HAP-1 (cell line): ENCODE results near the gene SEC24D.
A peak's percentile ranks its signal among the peaks of the same experiment; 100 is the strongest.

Experiments
- DNase-seq, 2 experiments: peaks; one replicate each; pipeline ENCODE4 v3.0.0-alpha.2; 2016 to 2020; ENCODE audit warnings: low spot score in 2 of 2
- H3K27me3 ChIP-seq: fragments of 250-450 bp; sonication (Bioruptor Pico); 2 replicates; pipeline ENCODE4 v1.5.1; 2020; ENCODE audit warnings: low read depth, mild to moderate bottlenecking, moderate library complexity
- H3K36me3 ChIP-seq: fragments of 250-450 bp; sonication (Bioruptor Pico); replicated peaks from 2 replicates; pipeline ENCODE4 v1.5.1; 2020; ENCODE audit warnings: mild to moderate bottlenecking
- H3K4me1 ChIP-seq: fragments of 250-450 bp; sonication (Bioruptor Pico); 2 replicates; pipeline ENCODE4 v1.5.1; 2020; ENCODE audit warnings: mild to moderate bottlenecking
- H3K4me3 ChIP-seq: fragments of 250-450 bp; sonication (Bioruptor Pico); 2 replicates; pipeline ENCODE4 v1.5.1; 2020; ENCODE audit warnings: mild to moderate bottlenecking, moderate library complexity
- H3K9me3 ChIP-seq: fragments of 250-450 bp; sonication (Bioruptor Pico); 2 replicates; pipeline ENCODE4 v1.5.1; 2020; ENCODE audit warnings: mild to moderate bottlenecking, moderate library complexity
- in situ Hi-C: fragments of 300-500 bp; cut with MboI; formaldehyde crosslinking; loops from 3 replicates; pipeline ENCODE4 v1.14.3; 2020; ENCODE audit warnings: low sequenced_read_pairs, inconsistent platforms, mixed read lengths

Gene SEC24D

DNA sequence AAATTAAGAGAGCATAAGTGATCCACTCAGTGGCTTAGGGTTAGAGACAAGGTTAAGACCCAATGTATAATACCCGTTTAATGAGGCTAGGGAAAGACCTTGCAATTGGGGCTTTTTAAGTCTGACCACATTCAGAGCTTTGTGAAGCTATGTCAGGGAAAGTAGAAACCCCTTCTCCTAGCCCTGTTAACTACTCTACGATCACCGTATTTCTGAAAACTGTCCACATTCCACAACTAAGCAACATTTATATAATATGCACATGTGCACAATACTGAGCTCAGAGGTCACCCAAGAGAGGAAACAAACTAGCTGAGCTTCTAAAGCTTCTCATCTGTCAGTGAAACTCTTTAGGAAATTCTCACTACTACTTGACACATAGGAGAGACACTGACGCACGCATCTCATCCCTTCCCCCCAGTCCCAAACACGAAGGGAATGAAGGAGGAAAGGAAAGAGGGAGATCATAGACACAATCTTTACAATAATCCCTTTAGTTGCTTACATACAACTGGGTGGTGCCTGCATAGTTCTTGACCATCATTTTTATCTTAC lies 94.5 kb downstream of the SEC24D start:
- Histone ChIP-seq H3K4me1 (peaks cover 16% of the 10 kb centered on the region), H3K27me3 (no peaks in the 10 kb centered on the region), H3K36me3 (peaks cover 22% of the 10 kb centered on the region), H3K9me3 (no peaks in the 10 kb centered on the region), H3K4me3 (no peak overlapping the region)
- in situ Hi-C loops = no loop called here
- no peak for DNase-seq

GRCh38 chr4:118740869-118741268 lies 95.1 kb downstream of the SEC24D start:
- H3K4me3 ChIP-seq = no peak overlapping the region
- H3K27me3 ChIP-seq = no peaks in the 10 kb centered on the region
- in situ Hi-C loops = no loop called here
- H3K4me1 ChIP-seq = peaks cover 16% of the 10 kb centered on the region
- peaks cover 22% of the 10 kb centered on the region for H3K36me3 ChIP-seq
- DNase-seq = no peak
- no peaks in the 10 kb centered on the region for H3K9me3 ChIP-seq

- Histone ChIP-seq H3K36me3 (peaks cover 22% of the 10 kb centered on the region), H3K9me3 (no peaks in the 10 kb centered on the region)
- peak; percentile 28 to 91 for DNase-seq
These were observed 96.8 kb downstream of the SEC24D start for GRCh38 chr4:118739022-118739713.

DNA sequence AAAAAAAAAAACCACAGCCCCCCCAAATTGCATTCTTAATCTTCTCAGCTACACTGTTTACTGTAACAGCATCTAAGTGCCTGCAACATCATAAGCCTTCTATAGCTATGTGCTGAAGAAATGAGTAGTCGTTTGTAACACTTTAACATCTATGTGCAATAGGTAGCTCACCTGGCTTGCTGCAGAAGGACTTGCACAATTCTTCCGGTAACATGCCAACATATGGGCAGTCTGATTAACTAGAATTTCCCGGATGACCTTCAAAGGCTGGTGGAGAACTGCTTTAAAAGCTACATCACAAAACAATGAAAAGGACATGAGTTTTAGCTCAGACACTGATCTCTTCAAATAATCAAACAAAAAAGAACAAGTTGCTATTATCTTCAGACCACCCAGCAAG lies 97.8 kb downstream of the SEC24D start:
- Histone ChIP-seq H3K9me3 (no peaks in the 10 kb centered on the region), H3K27me3 (no peaks in the 10 kb centered on the region), H3K4me3 (no peak overlapping the region), H3K36me3 (peaks cover 22% of the 10 kb centered on the region), H3K4me1 (peaks cover 16% of the 10 kb centered on the region)
- in situ Hi-C loops = no loop called here
- no peak for DNase-seq

More at GRCh38 chr4:118739022-118739713, 96.8 kb downstream of the SEC24D start:
- in situ Hi-C loops = no loop called here
- Histone ChIP-seq H3K4me3 (no peak overlapping the region), H3K4me1 (peaks cover 16% of the 10 kb centered on the region), H3K27me3 (no peaks in the 10 kb centered on the region)

- Histone ChIP-seq H3K27me3 (no peaks in the 10 kb centered on the region), H3K36me3 (peaks cover 22% of the 10 kb centered on the region), H3K9me3 (no peaks in the 10 kb centered on the region), H3K4me1 (peaks cover 16% of the 10 kb centered on the region), H3K4me3 (no peak overlapping the region)
- in situ Hi-C loops = no loop called here
- DNase-seq = no peak
These were observed 99.0 kb downstream of the SEC24D start for GRCh38 chr4:118736900-118737299.

GRCh38 chr4:118734491-118735205 lies 101.3 kb downstream of the SEC24D start:
- Histone ChIP-seq H3K4me3 (no peak overlapping the region), H3K27me3 (no peaks in the 10 kb centered on the region), H3K4me1 (peaks cover 13% of the 10 kb centered on the region), H3K36me3 (peaks cover 15% of the 10 kb centered on the region), H3K9me3 (no peaks in the 10 kb centered on the region)
- DNase-seq = no peak
- in situ Hi-C loops = no loop called here

DNA sequence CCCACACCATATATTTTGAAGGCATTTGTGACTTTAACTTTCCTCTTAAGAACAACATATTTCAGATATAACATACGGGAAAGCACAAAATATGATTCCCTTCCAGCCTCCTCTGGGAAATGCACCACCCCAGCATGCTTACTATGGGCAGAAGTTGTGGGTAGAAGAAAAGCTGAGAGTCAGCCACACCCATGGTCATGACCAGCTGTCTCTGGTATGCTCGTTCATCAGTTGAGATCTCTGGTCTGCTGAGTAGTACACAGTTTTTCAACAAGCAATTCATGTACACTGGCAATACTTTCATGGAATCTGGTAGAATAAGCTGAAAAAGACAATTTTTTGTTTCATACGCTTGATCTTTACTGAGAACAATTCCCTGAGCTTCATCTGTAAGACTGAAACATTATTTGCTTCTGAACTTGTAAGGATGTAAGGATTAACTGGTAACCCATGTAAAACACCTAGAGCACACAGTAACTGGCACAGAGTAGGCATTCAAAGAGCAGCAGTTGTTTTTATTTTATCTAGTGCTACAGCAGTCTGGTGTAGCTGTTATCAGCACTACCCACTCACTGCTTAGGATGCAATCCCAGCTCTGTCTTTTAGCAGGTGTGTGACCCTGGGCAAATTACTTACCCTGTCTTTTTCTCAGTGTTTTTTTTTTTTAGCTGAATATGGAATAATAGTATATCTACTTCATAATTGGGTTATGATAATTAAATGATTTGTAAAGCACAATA lies 103.2 kb downstream of the SEC24D start:
- Histone ChIP-seq H3K4me3 (no peak overlapping the region), H3K27me3 (no peaks in the 10 kb centered on the region), H3K9me3 (no peaks in the 10 kb centered on the region), H3K4me1 (no peaks in the 10 kb centered on the region), H3K36me3 (peaks cover 21% of the 10 kb centered on the region)
- in situ Hi-C loops = no loop called here
- no peak for DNase-seq

DNA sequence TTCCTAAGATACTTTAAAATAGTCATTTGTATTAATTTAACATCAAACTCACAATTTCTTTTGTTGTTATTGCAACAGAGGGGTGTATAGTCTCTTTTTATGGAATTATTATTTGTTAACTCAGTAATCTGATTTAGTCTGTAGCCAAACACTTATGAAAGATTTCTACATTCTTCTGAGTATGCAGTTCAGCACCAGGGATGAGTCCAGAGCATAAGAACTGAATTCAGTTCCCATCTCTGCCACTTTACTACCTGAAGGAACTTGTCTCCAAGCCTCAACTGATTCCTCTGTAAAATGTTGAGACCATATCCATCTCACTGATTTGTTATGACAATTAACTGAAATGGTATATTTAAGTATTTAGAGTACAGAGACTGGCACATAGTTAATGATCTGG lies 105.2 kb downstream of the SEC24D start:
- no peak for DNase-seq
- no peaks in the 10 kb centered on the region for H3K9me3 ChIP-seq
- H3K27me3 ChIP-seq = no peaks in the 10 kb centered on the region
- H3K4me1 ChIP-seq = no peaks in the 10 kb centered on the region
- no peak overlapping the region for H3K4me3 ChIP-seq
- peaks cover 24% of the 10 kb centered on the region for H3K36me3 ChIP-seq
- in situ Hi-C loops = no loop called here

GRCh38 chr4:118729287-118730286 lies 106.3 kb downstream of the SEC24D start:
- Histone ChIP-seq H3K9me3 (no peaks in the 10 kb centered on the region), H3K4me3 (no peak overlapping the region), H3K36me3 (peaks cover 26% of the 10 kb centered on the region), H3K4me1 (no peaks in the 10 kb centered on the region), H3K27me3 (no peaks in the 10 kb centered on the region)
- in situ Hi-C loops = no loop called here
- DNase-seq = no peak

- Histone ChIP-seq H3K36me3 (peaks cover 26% of the 10 kb centered on the region), H3K4me3 (no peak overlapping the region), H3K4me1 (peaks cover 10% of the 10 kb centered on the region), H3K27me3 (no peaks in the 10 kb centered on the region), H3K9me3 (no peaks in the 10 kb centered on the region)
- DNase-seq = no peak
- in situ Hi-C loops = no loop called here
These were observed 108.6 kb downstream of the SEC24D start for GRCh38 chr4:118727360-118727759.

DNA sequence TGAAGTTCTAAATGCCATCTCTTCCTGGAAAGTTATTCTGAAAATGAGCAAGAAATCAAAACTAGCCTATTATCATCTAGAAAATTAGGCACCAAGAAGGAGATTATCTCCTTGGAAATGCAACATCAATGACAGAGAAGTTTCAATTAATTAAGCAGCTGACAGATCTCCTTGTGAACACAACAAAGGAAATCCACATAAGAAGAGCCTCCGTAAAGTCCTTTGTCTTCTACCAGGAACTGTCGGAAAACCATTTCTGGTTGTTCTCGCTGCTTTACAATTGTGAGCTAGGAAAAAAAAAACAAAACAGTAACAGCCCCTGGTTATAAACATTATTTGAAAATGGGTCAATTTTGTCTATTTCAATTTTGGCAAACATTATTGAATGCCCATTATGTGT lies 112.6 kb downstream of the SEC24D start:
- Histone ChIP-seq H3K9me3 (no peaks in the 10 kb centered on the region), H3K36me3 (peaks cover 20% of the 10 kb centered on the region), H3K4me3 (no peak overlapping the region), H3K27me3 (no peaks in the 10 kb centered on the region), H3K4me1 (peaks cover 10% of the 10 kb centered on the region)
- in situ Hi-C loops = no loop called here
- DNase-seq = peak in 1 of 2 experiments; percentile 55

GRCh38 chr4:118721752-118722151 lies 114.2 kb downstream of the SEC24D start:
- no peak for DNase-seq
- H3K36me3 ChIP-seq = peaks cover 10% of the 10 kb centered on the region
- in situ Hi-C loops = no loop called here

More at GRCh38 chr4:118721752-118722151, 114.2 kb downstream of the SEC24D start:
- Histone ChIP-seq H3K27me3 (no peaks in the 10 kb centered on the region), H3K9me3 (no peaks in the 10 kb centered on the region), H3K4me3 (no peak overlapping the region), H3K4me1 (peaks cover 10% of the 10 kb centered on the region)
